Vagina (tissue), 2 donors: ENCODE measurements around the gene CELA2B. TPM values are rescaled to one million over a fixed set of nuclear protein-coding genes. Genes with fewer than 3 reads are reported as not detected.
"Not testable (repeated sequence)": the region's sequence is repeated elsewhere in the genome, so short reads cannot be mapped to it uniquely, and the experiment has no call there.

Source experiments
- DNase-seq, 2 donors: peaks; one replicate each; pipeline ENCODE4 v3.0.0-alpha.2; 2017; ENCODE audit errors: extremely low spot score in 2 of 2
- H3K27ac ChIP-seq: fragments of 200-600 bp; sonication (generic); one replicate; pipeline ENCODE4 v1.5.1; 2019
- H3K27me3 ChIP-seq: fragments of 200-600 bp; sonication (generic); one replicate; pipeline ENCODE4 v1.5.1; 2019
- H3K36me3 ChIP-seq, 2 donors: fragments of 200-600 bp; sonication (generic); one replicate each; pipeline ENCODE4 v1.5.1; 2017 to 2019
- H3K4me1 ChIP-seq: fragments of 200-600 bp; sonication (generic); one replicate; pipeline ENCODE4 v1.5.1; 2019
- H3K4me3 ChIP-seq, 2 donors: fragments of 200-600 bp; sonication (generic); 1 replicate in 1 of 2; 2 replicates in 1 of 2; pipeline ENCODE4 v1.5.1; 2016 to 2019
- H3K9me3 ChIP-seq: fragments of 200-600 bp; sonication (generic); one replicate; pipeline ENCODE4 v1.5.1; 2019
- POLR2A ChIP-seq, 2 donors: fragments of 450-650 bp; IDR thresholded peaks; one replicate each; pipeline ENCODE4 v1.6.1; 2017; ENCODE audit warnings: antibody characterized with exemption in 2 of 2, mild to moderate bottlenecking in 2 of 2, moderate library complexity in 2 of 2
- POLR2AphosphoS5 ChIP-seq, 2 donors: sonication (generic); formaldehyde crosslinking; IDR thresholded peaks; one replicate each; pipeline ENCODE4 v1.9.0; 2017; ENCODE audit warnings: antibody characterized with exemption in 2 of 2, mild to moderate bottlenecking in 2 of 2, low read depth in 1 of 2; ENCODE audit not compliant: insufficient read depth in 1 of 2
- intact Hi-C: fragments of 100-400 bp; cut with DNase I; formaldehyde crosslinking; loops from one replicate; pipeline ENCODE4 v1.15.1; 2023
- total RNA-seq: library from RNA; depleted of rRNA; stranded (reverse); fragments of >200 nt; gene quantifications from one replicate; pipeline ENCODE4 v1.2.3, GENCODE V29; 2016
- TF ChIP-seq, protein P1 (sequence below), 3 experiments: fragments of 450-650 bp in 2 of 3; fragments of 200-600 bp in 1 of 3; sonication (generic) in 1 of 3; IDR thresholded peaks; one replicate each; pipeline ENCODE4 v1.5.1; 2017 to 2019; ENCODE audit warnings: antibody characterized with exemption in 3 of 3, mild to moderate bottlenecking in 2 of 3, moderate library complexity in 2 of 3

The CELA2B gene
- total RNA-seq, 1 donor from 2014 or later = not detected

DNA sequence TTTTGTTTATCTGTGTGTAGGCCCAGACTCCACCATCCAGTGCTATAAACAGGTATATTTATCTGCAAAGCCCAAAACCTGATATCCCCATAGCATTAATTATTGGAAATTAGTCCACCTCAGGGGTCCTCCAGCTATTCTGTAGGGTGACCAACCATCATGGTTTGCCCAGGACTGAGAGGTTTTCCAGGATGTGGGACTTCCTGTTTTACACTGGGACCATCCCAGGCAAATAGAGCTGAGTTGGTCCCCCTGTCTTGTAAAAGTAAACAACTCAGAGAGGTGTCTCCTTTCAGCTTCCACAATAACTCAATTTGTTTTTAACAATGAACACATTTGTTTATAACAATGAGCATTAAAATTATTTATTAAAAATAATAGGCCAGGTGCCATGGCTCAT, 7.8 kb upstream of the CELA2B start:
- Histone ChIP-seq H3K4me3 (no peak overlapping the region), H3K4me1 (no peaks in the 10 kb centered on the region), H3K27ac (no peak overlapping the region), H3K9me3 (no peaks in the 10 kb centered on the region), H3K36me3 (no peaks in the 10 kb centered on the region), H3K27me3 (no peaks in the 10 kb centered on the region)
- no peak for TF ChIP-seq POLR2A (IDR thresholded peaks at IDR 0.05)
- TF ChIP-seq, protein P1, sequence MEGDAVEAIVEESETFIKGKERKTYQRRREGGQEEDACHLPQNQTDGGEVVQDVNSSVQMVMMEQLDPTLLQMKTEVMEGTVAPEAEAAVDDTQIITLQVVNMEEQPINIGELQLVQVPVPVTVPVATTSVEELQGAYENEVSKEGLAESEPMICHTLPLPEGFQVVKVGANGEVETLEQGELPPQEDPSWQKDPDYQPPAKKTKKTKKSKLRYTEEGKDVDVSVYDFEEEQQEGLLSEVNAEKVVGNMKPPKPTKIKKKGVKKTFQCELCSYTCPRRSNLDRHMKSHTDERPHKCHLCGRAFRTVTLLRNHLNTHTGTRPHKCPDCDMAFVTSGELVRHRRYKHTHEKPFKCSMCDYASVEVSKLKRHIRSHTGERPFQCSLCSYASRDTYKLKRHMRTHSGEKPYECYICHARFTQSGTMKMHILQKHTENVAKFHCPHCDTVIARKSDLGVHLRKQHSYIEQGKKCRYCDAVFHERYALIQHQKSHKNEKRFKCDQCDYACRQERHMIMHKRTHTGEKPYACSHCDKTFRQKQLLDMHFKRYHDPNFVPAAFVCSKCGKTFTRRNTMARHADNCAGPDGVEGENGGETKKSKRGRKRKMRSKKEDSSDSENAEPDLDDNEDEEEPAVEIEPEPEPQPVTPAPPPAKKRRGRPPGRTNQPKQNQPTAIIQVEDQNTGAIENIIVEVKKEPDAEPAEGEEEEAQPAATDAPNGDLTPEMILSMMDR (IDR thresholded peaks at IDR 0.05) = no peak
- TF ChIP-seq POLR2AphosphoS5 (IDR thresholded peaks at IDR 0.05; ENCODE audit: insufficient read depth in 1 of 2, low read depth in 1 of 2) = no peak
- intact Hi-C loops = no loop called here
- no peak for DNase-seq

DNA sequence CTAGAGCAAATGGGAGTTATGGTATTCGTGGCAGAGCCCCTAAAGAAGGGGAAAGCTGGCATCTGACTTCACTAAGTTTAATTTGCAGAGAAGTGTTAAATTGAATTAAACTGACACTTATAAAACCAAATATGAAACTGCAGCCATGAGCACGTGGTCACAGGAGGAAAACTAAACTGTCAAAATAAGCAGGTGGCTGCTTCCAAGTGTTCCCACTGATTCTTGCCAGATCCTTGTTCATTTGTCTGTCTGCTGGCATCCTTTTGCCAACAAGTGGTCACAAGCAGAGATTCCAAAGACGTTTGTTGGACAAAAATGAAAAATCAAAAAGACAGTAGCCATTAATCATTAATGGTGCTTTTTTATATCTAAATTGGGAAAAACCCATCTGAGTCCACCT, 6.5 kb upstream of the CELA2B start:
- H3K27ac ChIP-seq = no peak overlapping the region
- no peak for DNase-seq
- no peaks in the 10 kb centered on the region for H3K36me3 ChIP-seq
- no peaks in the 10 kb centered on the region for H3K9me3 ChIP-seq
- intact Hi-C loops = no loop called here
- no peaks in the 10 kb centered on the region for H3K4me1 ChIP-seq
- no peak overlapping the region for H3K4me3 ChIP-seq
- no peaks in the 10 kb centered on the region for H3K27me3 ChIP-seq
- no peak for TF ChIP-seq POLR2A (IDR thresholded peaks at IDR 0.05)
- no peak for TF ChIP-seq POLR2AphosphoS5 (IDR thresholded peaks at IDR 0.05; ENCODE audit: insufficient read depth in 1 of 2, low read depth in 1 of 2)
- TF ChIP-seq, protein P1 (IDR thresholded peaks at IDR 0.05) = no peak

DNA sequence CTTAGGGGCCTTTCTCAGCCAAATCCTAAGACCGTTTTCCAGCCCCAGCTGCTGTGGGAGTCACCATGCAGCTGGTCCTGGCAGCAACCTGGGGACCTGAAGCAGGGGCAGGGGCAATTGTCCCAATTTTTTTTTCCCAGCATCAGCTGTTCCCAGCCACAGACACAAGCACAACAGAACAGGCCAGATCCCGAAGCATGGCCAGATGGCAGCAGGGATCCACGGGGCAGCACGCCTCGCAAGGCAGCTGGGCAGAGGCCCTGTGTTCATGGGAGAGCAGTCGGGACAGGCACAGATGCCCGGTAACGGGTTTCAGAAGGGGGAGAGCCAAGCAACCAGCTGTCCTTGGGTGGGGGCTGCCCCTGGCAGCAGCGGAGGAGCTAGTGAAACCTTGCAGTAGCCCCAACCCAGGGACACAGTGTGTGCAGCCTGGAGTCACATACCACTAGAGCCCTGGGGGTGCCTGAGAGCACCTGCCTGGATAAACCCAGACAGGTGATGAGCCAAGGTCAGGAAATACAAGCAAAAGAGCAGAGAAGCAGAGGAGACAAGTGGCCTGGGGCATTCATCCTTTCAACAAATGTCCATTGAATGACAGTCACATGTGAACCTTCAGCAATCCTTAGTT, 6.0 kb upstream of the CELA2B start:
- H3K27ac ChIP-seq, H3K9me3 ChIP-seq, H3K4me3 ChIP-seq, H3K27me3 ChIP-seq, H3K4me1 ChIP-seq, DNase-seq, H3K36me3 ChIP-seq, intact Hi-C loops: not testable (repeated sequence)

DNA sequence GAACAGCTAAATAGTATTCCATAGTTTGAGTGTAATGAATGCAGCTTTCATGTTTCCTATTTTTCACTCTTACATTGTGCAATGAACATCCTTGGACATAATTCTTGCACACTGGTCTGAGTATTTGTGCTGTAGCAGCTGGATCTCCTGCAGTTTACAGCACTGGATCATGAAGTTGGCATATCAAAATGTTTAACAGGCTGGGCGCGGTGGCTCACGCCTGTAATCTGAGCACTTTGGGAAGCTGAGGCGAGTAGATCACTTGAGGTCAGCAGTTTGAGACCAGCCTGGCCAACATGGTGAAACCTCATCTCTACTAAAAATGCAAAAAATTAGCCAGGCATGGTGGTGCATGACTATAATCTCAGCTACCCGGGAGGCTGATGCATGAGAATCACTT, 4.8 kb upstream of the CELA2B start:
- H3K9me3 ChIP-seq, intact Hi-C loops, H3K27ac ChIP-seq, H3K27me3 ChIP-seq, H3K4me1 ChIP-seq, H3K36me3 ChIP-seq, H3K4me3 ChIP-seq, DNase-seq: not testable (repeated sequence)

DNA sequence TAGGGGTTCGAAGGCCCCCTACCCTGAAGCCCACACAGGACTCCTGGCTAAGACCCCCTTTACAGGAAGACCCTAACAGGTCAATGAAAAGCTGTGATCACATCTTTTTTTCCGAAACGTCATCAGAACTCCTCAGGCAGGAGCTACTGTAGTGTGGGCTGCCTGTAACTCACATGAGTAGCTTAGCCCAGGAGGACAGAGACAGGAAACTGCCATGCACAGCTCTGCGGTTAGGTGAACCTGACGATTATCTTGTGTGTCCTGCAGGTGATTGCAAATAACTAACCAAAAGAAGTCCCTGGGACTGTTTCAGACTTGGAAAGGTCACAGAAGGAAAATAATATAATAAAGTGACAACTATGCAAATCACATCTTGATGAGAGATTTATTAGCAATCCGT, 4.2 kb upstream of the CELA2B start:
- H3K36me3 ChIP-seq, intact Hi-C loops: not testable (repeated sequence)

DNA sequence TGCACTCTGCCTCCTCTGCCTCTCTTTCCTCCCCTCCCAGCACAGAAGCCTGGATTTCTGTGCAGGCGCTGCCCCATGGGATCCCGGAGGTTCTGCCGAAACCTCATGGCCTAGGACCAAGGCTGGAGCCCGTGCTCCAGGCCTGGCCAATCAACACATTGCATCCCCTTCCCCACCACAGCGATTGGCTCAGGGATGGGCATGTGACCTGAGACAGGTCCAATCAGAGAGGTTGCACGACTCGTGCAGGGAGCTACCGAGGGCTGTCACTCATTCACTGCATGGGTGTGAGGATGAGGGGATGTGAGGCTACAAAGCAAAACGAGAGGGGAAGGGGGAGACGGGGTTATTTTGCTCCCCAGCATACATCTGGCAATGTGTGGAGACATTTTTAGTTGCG, 3.3 kb upstream of the CELA2B start:
- no peak overlapping the region for H3K4me3 ChIP-seq
- TF ChIP-seq, protein P1 (IDR thresholded peaks at IDR 0.05) = no peak
- TF ChIP-seq POLR2AphosphoS5 (IDR thresholded peaks at IDR 0.05; ENCODE audit: insufficient read depth in 1 of 2, low read depth in 1 of 2) = no peak
- TF ChIP-seq POLR2A (IDR thresholded peaks at IDR 0.05) = no peak
- no peak overlapping the region for H3K27ac ChIP-seq
- H3K36me3 ChIP-seq = no peaks in the 10 kb centered on the region
- intact Hi-C loops = no loop called here
- H3K4me1 ChIP-seq = no peaks in the 10 kb centered on the region
- no peaks in the 10 kb centered on the region for H3K27me3 ChIP-seq
- H3K9me3 ChIP-seq = no peaks in the 10 kb centered on the region
- DNase-seq = no peak

More for the DNA sequence above, 4.2 kb upstream of the CELA2B start:
- not testable (repeated sequence) for H3K27ac ChIP-seq, H3K27me3 ChIP-seq, H3K4me1 ChIP-seq, H3K4me3 ChIP-seq, DNase-seq, H3K9me3 ChIP-seq

DNA sequence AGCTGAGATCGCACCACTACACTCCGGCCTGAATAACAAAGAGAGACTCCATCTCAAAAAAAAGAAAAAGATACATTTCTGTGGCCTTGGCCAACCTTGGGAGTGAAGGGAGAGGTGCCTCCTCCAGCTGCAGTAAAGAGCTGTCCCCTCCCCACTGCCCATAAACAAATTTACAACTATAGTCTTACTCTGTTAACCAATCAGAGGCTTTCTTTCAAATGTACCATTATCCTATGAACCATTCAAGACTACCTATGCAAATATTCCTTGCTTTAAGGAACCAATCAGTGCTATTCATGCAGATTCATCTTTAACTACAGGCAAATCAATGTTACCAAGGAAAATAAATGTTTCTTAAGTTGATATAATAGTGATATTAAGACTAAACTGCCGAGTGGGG, 1.0 kb downstream of the CELA2B start:
- Histone ChIP-seq H3K36me3 (no peaks in the 10 kb centered on the region), H3K9me3 (no peaks in the 10 kb centered on the region), H3K4me3 (no peak overlapping the region), H3K27ac (no peak overlapping the region), H3K27me3 (no peaks in the 10 kb centered on the region), H3K4me1 (no peaks in the 10 kb centered on the region)
- DNase-seq = no peak
- TF ChIP-seq POLR2AphosphoS5 (IDR thresholded peaks at IDR 0.05; ENCODE audit: insufficient read depth in 1 of 2, low read depth in 1 of 2) = no peak
- TF ChIP-seq, protein P1 (IDR thresholded peaks at IDR 0.05) = no peak
- no peak for TF ChIP-seq POLR2A (IDR thresholded peaks at IDR 0.05)
- intact Hi-C loops = no loop called here
